Measurements from ENCODE around the gene ZDHHC14. TPM values are rescaled to one million over a fixed set of nuclear protein-coding genes. Genes with fewer than 3 reads are reported as not detected.

Gene ZDHHC14
- total RNA-seq, 2 experiments from 2014 or later = 1.3 to 1.6 TPM

- peak in 2 of 14 experiments; percentile 28 to 40 for DNase-seq
- no peak overlapping the region for H3K4me3 Mint-ChIP-seq
- Histone ChIP-seq H3K27ac (ENCODE audit: low read depth in 1 of 2, low read length in 2 of 2) (no peak overlapping the region), H3K9me3 (ENCODE audit: control insufficient read depth in 1 of 2, insufficient read depth in 1 of 2, low read length in 2 of 2) (no peaks in the 10 kb centered on the region), H3K27me3 (ENCODE audit: control insufficient read depth in 1 of 2, insufficient read depth in 2 of 2, low read length in 2 of 2) (peaks cover 0 to 6% of the 10 kb centered on the region in 2 experiments), H3K4me1 (ENCODE audit: insufficient read depth, low read length) (peaks cover 5% of the 10 kb centered on the region), H3K4me3 (ENCODE audit: low read length) (no peak overlapping the region), H3K36me3 (ENCODE audit: insufficient read depth, low read length) (no peaks in the 10 kb centered on the region)
- intact Hi-C loops (cut with DNase I, micrococcal nuclease) = loop anchor here in 1 of 2 experiments (5.0 to 10.0 kb wide), 2 partner anchors 354 to 1268 kb away; partner anchors contain the start of gene DYNLT1
- no peaks in the 10 kb centered on the region for H3K36me3 Mint-ChIP-seq (ENCODE audit: low read depth)
- ChIA-PET POLR2A (no interaction called here), CTCF (no interaction called here)
- no peak overlapping the region for H3K27ac Mint-ChIP-seq
- ATAC-seq (ENCODE audit: poor library complexity) = no peak
- TF ChIP-seq CTCF (IDR thresholded peaks at IDR 0.05) = no peak
- H3K4me1 Mint-ChIP-seq (ENCODE audit: low read depth) = peaks cover 7% of the 10 kb centered on the region
- no peaks in the 10 kb centered on the region for H3K27me3 Mint-ChIP-seq
- H3K9me3 Mint-ChIP-seq = no peaks in the 10 kb centered on the region
Observed at GRCh38 chr6:157376706-157377230, 4.2 kb upstream of the ZDHHC14 start.

GRCh38 chr6:157379656-157380457 lies 1.1 kb upstream of the ZDHHC14 start:
- CTCF ChIA-PET = interaction anchor here (0.8 kb wide), 1 partner anchor 45 kb away, joined by 3 read pairs; no protein-coding TSS in a partner anchor
- no peak for TF ChIP-seq CTCF (IDR thresholded peaks at IDR 0.05)
- Mint-ChIP-seq H3K9me3 (no peaks in the 10 kb centered on the region), H3K27ac (peak overlapping the region; percentile 51), H3K36me3 (ENCODE audit: low read depth) (peaks cover 5% of the 10 kb centered on the region), H3K4me1 (ENCODE audit: low read depth) (peaks cover 13% of the 10 kb centered on the region), H3K4me3 (peak overlapping the region; percentile 82), H3K27me3 (no peaks in the 10 kb centered on the region)
- peaks cover 15% of the 10 kb centered on the region for H3K4me1 ChIP-seq (ENCODE audit: insufficient read depth, low read length)
- no peaks in the 10 kb centered on the region for H3K9me3 ChIP-seq (ENCODE audit: control insufficient read depth in 1 of 2, insufficient read depth in 1 of 2, low read length in 2 of 2)
- DNase-seq (peak; percentile 75 to 93 (median 82)), ATAC-seq (ENCODE audit: poor library complexity) (peak; percentile 78)
- H3K27ac ChIP-seq (ENCODE audit: low read depth in 1 of 2, low read length in 2 of 2) = peak overlapping the region; percentile 73 to 75
- peak overlapping the region; percentile 95 for H3K4me3 ChIP-seq (ENCODE audit: low read length)
- H3K36me3 ChIP-seq (ENCODE audit: insufficient read depth, low read length) = no peaks in the 10 kb centered on the region
- intact Hi-C loops (cut with DNase I, micrococcal nuclease) = loop anchor here (2.0 to 10.0 kb wide), 9 partner anchors 55 to 1265 kb away; partner anchors contain the start of genes DYNLT1 (in 1 of the 2), GTF2H5 (in 1 of the 2), SERAC1 (in 1 of the 2) and TMEM242 (in 1 of the 2)
- POLR2A ChIA-PET = interaction anchor here (0.9 to 2.5 kb wide), 11 partner anchors 10 to 678 kb away, joined by 3 to 38 read pairs (median 4); partner anchors contain the start of gene TMEM242
- no peaks in the 10 kb centered on the region for H3K27me3 ChIP-seq (ENCODE audit: control insufficient read depth in 1 of 2, insufficient read depth in 2 of 2, low read length in 2 of 2)

GRCh38 chr6:157380458-157380778 lies 572 bp upstream of the ZDHHC14 start:
- Mint-ChIP-seq H3K4me3 (peak overlapping the region; percentile 82), H3K36me3 (ENCODE audit: low read depth) (peaks cover 5% of the 10 kb centered on the region), H3K27ac (peak overlapping the region; percentile 51), H3K4me1 (ENCODE audit: low read depth) (peaks cover 13% of the 10 kb centered on the region), H3K9me3 (no peaks in the 10 kb centered on the region), H3K27me3 (no peaks in the 10 kb centered on the region)
- TF ChIP-seq CTCF (IDR thresholded peaks at IDR 0.05) = no peak
- DNase-seq (peak in 4 of 14 experiments; percentile 1 to 10 (median 6)), ATAC-seq (ENCODE audit: poor library complexity) (no peak)
- ChIA-PET CTCF (no interaction called here), POLR2A (interaction anchor here (0.9 to 2.5 kb wide), 10 partner anchors 9 to 678 kb away, joined by 3 to 38 read pairs (median 4); partner anchors contain the start of gene TMEM242)
- Histone ChIP-seq H3K36me3 (ENCODE audit: insufficient read depth, low read length) (no peaks in the 10 kb centered on the region), H3K27ac (ENCODE audit: low read depth in 1 of 2, low read length in 2 of 2) (peak overlapping the region; percentile 73 to 75), H3K9me3 (ENCODE audit: control insufficient read depth in 1 of 2, insufficient read depth in 1 of 2, low read length in 2 of 2) (no peaks in the 10 kb centered on the region), H3K4me1 (ENCODE audit: insufficient read depth, low read length) (peaks cover 15% of the 10 kb centered on the region), H3K4me3 (ENCODE audit: low read length) (peak overlapping the region; percentile 95), H3K27me3 (ENCODE audit: control insufficient read depth in 1 of 2, insufficient read depth in 2 of 2, low read length in 2 of 2) (no peaks in the 10 kb centered on the region)
- intact Hi-C loops (cut with DNase I, micrococcal nuclease) = loop anchor here (2.0 to 10.0 kb wide), 6 partner anchors 58 to 787 kb away; partner anchors contain the start of genes GTF2H5 (in 1 of the 2), SERAC1 (in 1 of the 2) and TMEM242 (in 1 of the 2)
